Astrocyte (in vitro differentiated cells and primary cell): ENCODE measurements around the gene SPATA17. TPM values are rescaled to one million over a fixed set of nuclear protein-coding genes. Genes with fewer than 3 reads are reported as not detected.

Experiments used
- DNase-seq: peaks from one replicate; pipeline ENCODE4 v3.0.0-alpha.2; 2010; ENCODE audit warnings: low read depth
- FAIRE-seq: peaks from 2 replicates; lab custom pipeline; 2011; peaks lifted over from hg19 to GRCh38; lab: Jason Lieb, UNC
- H2AFZ ChIP-seq: 2 replicates; pipeline ENCODE4 v1.6.0; 2012; ENCODE audit warnings: low read depth, low read length, inconsistent platforms
- H3K27ac ChIP-seq: 2 replicates; pipeline ENCODE4 v1.5.1; 2011; ENCODE audit warnings: low read depth, low read length, inconsistent platforms
- H3K27me3 ChIP-seq: 2 replicates; pipeline ENCODE4 v1.6.0; 2011; ENCODE audit warnings: low read length, inconsistent platforms; ENCODE audit not compliant: insufficient read depth
- H3K36me3 ChIP-seq: 2 replicates; pipeline ENCODE4 v1.5.1; 2011; ENCODE audit warnings: low read length, inconsistent platforms; ENCODE audit not compliant: insufficient read depth
- H3K4me1 ChIP-seq: 2 replicates; pipeline ENCODE4 v1.5.1; 2011; ENCODE audit warnings: low read length, inconsistent platforms; ENCODE audit not compliant: insufficient read depth
- H3K4me2 ChIP-seq: 2 replicates; pipeline ENCODE4 v1.6.0; 2012; ENCODE audit warnings: low read length, inconsistent platforms
- H3K4me3 ChIP-seq: 2 replicates; pipeline ENCODE4 v1.5.1; 2011; ENCODE audit warnings: low read depth, mild to moderate bottlenecking, low read length, inconsistent platforms; ENCODE audit not compliant: insufficient read depth
- H3K79me2 ChIP-seq: 2 replicates; pipeline ENCODE4 v1.6.0; 2012; ENCODE audit warnings: mild to moderate bottlenecking, low read length, inconsistent platforms; ENCODE audit not compliant: insufficient read depth
- H3K9ac ChIP-seq: 2 replicates; pipeline ENCODE4 v1.6.0; 2012; ENCODE audit warnings: mild to moderate bottlenecking, low read length, inconsistent platforms
- H3K9me3 ChIP-seq: 2 replicates; pipeline ENCODE4 v1.5.1; 2012; ENCODE audit warnings: low read depth, mild to moderate bottlenecking, low read length, inconsistent platforms; ENCODE audit not compliant: insufficient read depth
- H4K20me1 ChIP-seq: 2 replicates; pipeline ENCODE4 v1.6.0; 2012; ENCODE audit warnings: low read length, inconsistent platforms; ENCODE audit not compliant: insufficient read depth
- H3K27ac Mint-ChIP-seq: one replicate; pipeline ENCODE4 v1.8.0; 2021; ENCODE audit warnings: mild to moderate bottlenecking, mixed read lengths; ENCODE audit not compliant: unreplicated experiment
- H3K27me3 Mint-ChIP-seq: one replicate; pipeline ENCODE4 v1.8.0; 2021; ENCODE audit warnings: low read depth, mixed read lengths; ENCODE audit not compliant: unreplicated experiment
- H3K36me3 Mint-ChIP-seq: one replicate; pipeline ENCODE4 v1.8.0; 2021; ENCODE audit warnings: low read depth, mixed read lengths; ENCODE audit not compliant: unreplicated experiment
- H3K4me1 Mint-ChIP-seq: one replicate; pipeline ENCODE4 v1.8.0; 2021; ENCODE audit warnings: low read depth, mixed read lengths; ENCODE audit not compliant: unreplicated experiment
- H3K4me3 Mint-ChIP-seq: one replicate; pipeline ENCODE4 v1.8.0; 2021; ENCODE audit warnings: mild to moderate bottlenecking, moderate library complexity, mixed read lengths; ENCODE audit not compliant: unreplicated experiment
- H3K9me3 Mint-ChIP-seq: one replicate; pipeline ENCODE4 v1.8.0; 2021; ENCODE audit warnings: mild to moderate bottlenecking, mixed read lengths; ENCODE audit not compliant: unreplicated experiment
- CTCF ChIP-seq: IDR thresholded peaks from 2 replicates; pipeline ENCODE4 v1.5.1; 2011; ENCODE audit warnings: low read depth, mild to moderate bottlenecking, inconsistent platforms, low read length, moderate library complexity; ENCODE audit not compliant: insufficient read depth
- EZH2 ChIP-seq: IDR thresholded peaks from 2 replicates; pipeline ENCODE4 v1.6.1; 2012; ENCODE audit warnings: mild to moderate bottlenecking, low read length, inconsistent platforms; ENCODE audit not compliant: insufficient read depth
- total RNA-seq: library from RNA; stranded (reverse); gene quantifications from 2 replicates; pipeline ENCODE4 v1.2.1, GENCODE V29; 2021

Gene SPATA17
- total RNA-seq, 1 donor from 2014 or later: 1.3 TPM

GRCh38 chr1:217847643-217848042 is 216.5 kb downstream of the SPATA17 start:
- DNase-seq: no peak
- Histone ChIP-seq H3K36me3 (no peaks in the 10 kb centered on the region), H3K9me3 (no peaks in the 10 kb centered on the region), H3K79me2 (no peaks in the 10 kb centered on the region), H2AFZ (no peak overlapping the region), H3K27me3 (no peaks in the 10 kb centered on the region), H3K27ac (no peak overlapping the region), H4K20me1 (no peaks in the 10 kb centered on the region), H3K4me1 (no peaks in the 10 kb centered on the region), H3K9ac (no peak overlapping the region), H3K4me3 (no peak overlapping the region), H3K4me2 (no peak overlapping the region)
- no peaks in the 10 kb centered on the region for H3K36me3 Mint-ChIP-seq
- H3K4me3 Mint-ChIP-seq: no peak overlapping the region
- no peak for TF ChIP-seq EZH2
- no peak for TF ChIP-seq CTCF
- no peaks in the 10 kb centered on the region for H3K27me3 Mint-ChIP-seq
- H3K9me3 Mint-ChIP-seq: no peaks in the 10 kb centered on the region
- no peak overlapping the region for H3K27ac Mint-ChIP-seq
- no peaks in the 10 kb centered on the region for H3K4me1 Mint-ChIP-seq
- FAIRE-seq: no peak

- FAIRE-seq (no peak), DNase-seq (peak; percentile 5)
- Mint-ChIP-seq H3K9me3 (no peaks in the 10 kb centered on the region), H3K27me3 (no peaks in the 10 kb centered on the region), H3K27ac (no peak overlapping the region), H3K4me3 (no peak overlapping the region), H3K4me1 (no peaks in the 10 kb centered on the region), H3K36me3 (no peaks in the 10 kb centered on the region)
- H3K4me2 ChIP-seq: no peak overlapping the region
- no peaks in the 10 kb centered on the region for H4K20me1 ChIP-seq
- no peak overlapping the region for H3K4me3 ChIP-seq
- H3K27me3 ChIP-seq: no peaks in the 10 kb centered on the region
- no peak overlapping the region for H3K27ac ChIP-seq
- no peaks in the 10 kb centered on the region for H3K36me3 ChIP-seq
- no peak overlapping the region for H3K9ac ChIP-seq
- peaks cover 3% of the 10 kb centered on the region for H3K9me3 ChIP-seq
- no peak for TF ChIP-seq CTCF
- no peak for TF ChIP-seq EZH2
- no peaks in the 10 kb centered on the region for H3K79me2 ChIP-seq
- H2AFZ ChIP-seq: no peak overlapping the region
- H3K4me1 ChIP-seq: no peaks in the 10 kb centered on the region
Measured at GRCh38 chr1:217856342-217857034, 225.3 kb downstream of the SPATA17 start.

- TF ChIP-seq EZH2 (no peak), CTCF (no peak)
- no peaks in the 10 kb centered on the region for H3K79me2 ChIP-seq
- H3K27ac ChIP-seq: no peak overlapping the region
- no peak overlapping the region for H3K4me3 ChIP-seq
- H3K27me3 Mint-ChIP-seq: no peaks in the 10 kb centered on the region
- peaks cover 3% of the 10 kb centered on the region for H3K9me3 ChIP-seq
- H3K4me2 ChIP-seq: no peak overlapping the region
- H4K20me1 ChIP-seq: no peaks in the 10 kb centered on the region
- no peaks in the 10 kb centered on the region for H3K9me3 Mint-ChIP-seq
- no peaks in the 10 kb centered on the region for H3K4me1 Mint-ChIP-seq
- no peaks in the 10 kb centered on the region for H3K27me3 ChIP-seq
- H3K4me3 Mint-ChIP-seq: no peak overlapping the region
- no peak overlapping the region for H2AFZ ChIP-seq
- H3K9ac ChIP-seq: no peak overlapping the region
- FAIRE-seq (no peak), DNase-seq (peak; percentile 63)
- no peak overlapping the region for H3K27ac Mint-ChIP-seq
- no peaks in the 10 kb centered on the region for H3K4me1 ChIP-seq
- no peaks in the 10 kb centered on the region for H3K36me3 Mint-ChIP-seq
- H3K36me3 ChIP-seq: no peaks in the 10 kb centered on the region
Measured at GRCh38 chr1:217857061-217857460, 225.9 kb downstream of the SPATA17 start.
